RWPE1 (cell line): ENCODE results near the gene CGB1.

Experiments used
- CTCF ChIA-PET: fragments of 350-600 bp; sonication (Branson Sonifier 250); formaldehyde crosslinking; extraction: SDS; loops from one replicate; lab custom pipeline; 2021; lab: Yijun Ruan, JAX
- POLR2A ChIA-PET: fragments of 400-600 bp; formaldehyde crosslinking; extraction: SDS; loops from one replicate; lab custom pipeline; 2020; ENCODE audit warnings: antibody characterized with exemption; ENCODE audit not compliant: low non-redundant PET; lab: Yijun Ruan, JAX
- DNase-seq: peaks from one replicate; pipeline ENCODE4 v3.0.0; 2012; ENCODE audit warnings: low spot score
- H3K27ac ChIP-seq: fragments of 450-650 bp; 2 replicates; pipeline ENCODE4 v1.5.1; 2017
- CTCF ChIP-seq: fragments of 450-650 bp; conservative IDR thresholded peaks from 2 replicates; pipeline ENCODE4 v1.5.1; 2017; ENCODE audit warnings: low read depth, mild to moderate bottlenecking

Gene CGB1

GRCh38 chr19:49067554-49067953, 30.9 kb upstream of the CGB1 start:
- POLR2A ChIA-PET, result interaction anchor here (0.6 to 0.7 kb wide), 2 partner anchors 100 to 1127 kb away, joined by 3 to 5 read pairs; no protein-coding TSS in a partner anchor
- no peak overlapping the region for H3K27ac ChIP-seq
- CTCF ChIA-PET, result no interaction called here
- no peak for TF ChIP-seq CTCF
- DNase-seq, result no peak

GRCh38 chr19:49065905-49066512, 29.3 kb upstream of the CGB1 start:
- peak overlapping the region; percentile 96 for H3K27ac ChIP-seq
- no peak for DNase-seq
- CTCF ChIA-PET, result interaction anchor here (0.5 to 1.1 kb wide), 2 partner anchors 8 to 271 kb away, joined by 3 to 5 read pairs; no protein-coding TSS in a partner anchor
- no peak for TF ChIP-seq CTCF
- POLR2A ChIA-PET, result interaction anchor here (0.7 kb wide), 2 partner anchors 10 to 190 kb away, joined by 3 to 4 read pairs; no protein-coding TSS in a partner anchor

- ChIA-PET POLR2A (interaction anchor here (0.7 to 1.4 kb wide), 2 partner anchors 9 to 72 kb away, joined by 3 read pairs; partner anchors contain the start of genes GYS1 and RUVBL2), CTCF (interaction anchor here (0.8 to 1.1 kb wide), 2 partner anchors 9 to 41 kb away, joined by 3 read pairs; no protein-coding TSS in a partner anchor)
- H3K27ac ChIP-seq, result peak within 1 kb of the TSS; percentile 96
- TF ChIP-seq CTCF, result 0 out of 2 replicates have a peak, but pooled peaks have one; percentile 12
- DNase-seq, result peak; percentile 75
Observed at GRCh38 chr19:49064768-49065611, 28.3 kb upstream of the CGB1 start, which contains the start of gene NTF4. Gene NTF4, minus strand, starts transcription at chr19:49064818. Its CDS starts 2,821 bp downstream, at chr19:49061997.

GRCh38 chr19:49064029-49064629, 27.4 kb upstream of the CGB1 start:
- no peak for TF ChIP-seq CTCF
- POLR2A ChIA-PET, result interaction anchor here (1.4 kb wide), 1 partner anchor 71 kb away, joined by 3 read pairs; the partner anchor contains the start of genes GYS1 and RUVBL2
- DNase-seq, result peak; percentile 80
- H3K27ac ChIP-seq, result peak overlapping the region; percentile 96
- CTCF ChIA-PET, result interaction anchor here (0.5 to 0.6 kb wide), 2 partner anchors 64 to 100 kb away, joined by 3 to 4 read pairs; no protein-coding TSS in a partner anchor

- no peak for TF ChIP-seq CTCF
- peak overlapping the region; percentile 96 for H3K27ac ChIP-seq
- ChIA-PET POLR2A (no interaction called here), CTCF (no interaction called here)
- DNase-seq, result no peak
Observed at GRCh38 chr19:49061445-49061844, 24.8 kb upstream of the CGB1 start.

- ChIA-PET CTCF (no interaction called here), POLR2A (no interaction called here)
- H3K27ac ChIP-seq, result no peak overlapping the region
- no peak for TF ChIP-seq CTCF
- DNase-seq, result no peak
Observed at GRCh38 chr19:49061000-49061399, 24.3 kb upstream of the CGB1 start.
